HEK293 (cell line): ENCODE measurements around the gene ANKRD31.

Source experiments
- CTCF ChIA-PET: fragments of 350-600 bp; formaldehyde crosslinking; extraction: SDS; loops from one replicate; lab custom pipeline; 2021; ENCODE audit warnings: antibody characterized with exemption; lab: Yijun Ruan, JAX
- POLR2A ChIA-PET: fragments of 300-600 bp; formaldehyde crosslinking; extraction: SDS; loops from one replicate; lab custom pipeline; 2020; ENCODE audit warnings: antibody characterized with exemption, inconsistent platforms; lab: Yijun Ruan, JAX
- H3K27ac ChIP-seq: fragments of 200-500 bp; sonication (Bioruptor generic); 2 replicates; pipeline ENCODE4 v1.5.1; 2014; ENCODE audit warnings: low read depth, low read length, control low read depth, inconsistent platforms; ENCODE audit errors: extremely low read depth
- H3K36me3 ChIP-seq, 2 experiments: fragments of 200-500 bp in 1 of 2; sonication (Bioruptor generic) in 1 of 2; 1 replicate in 1 of 2; 2 replicates in 1 of 2; pipeline ENCODE4 v1.5.1; 2014 to 2017; ENCODE audit warnings: inconsistent platforms in 2 of 2, low read length in 2 of 2; ENCODE audit not compliant: control insufficient read depth in 2 of 2, insufficient read depth in 1 of 2
- H3K4me1 ChIP-seq: fragments of 200-500 bp; sonication (Bioruptor generic); 2 replicates; pipeline ENCODE4 v1.5.1; 2014; ENCODE audit warnings: mild to moderate bottlenecking, low read length, inconsistent platforms; ENCODE audit not compliant: control insufficient read depth, insufficient read depth
- H3K4me3 ChIP-seq: 2 replicates; pipeline ENCODE4 v1.5.1; 2011; ENCODE audit warnings: low read depth, mild to moderate bottlenecking, control low read depth, low read length, moderate library complexity
- H3K9me3 ChIP-seq: fragments of 200-500 bp; sonication (Bioruptor generic); 2 replicates; pipeline ENCODE4 v1.5.1; 2014; ENCODE audit warnings: low read depth, low read length, inconsistent platforms; ENCODE audit not compliant: control insufficient read depth, insufficient read depth
- PRDM2 ChIP-seq: fragments of 450-650 bp; formaldehyde crosslinking; IDR thresholded peaks from 2 replicates; pipeline ENCODE4 v1.5.1; 2016; ENCODE audit warnings: missing biosample characterization, missing genetic modification characterization, borderline replicate concordance
- ZBTB1 ChIP-seq: fragments of 450-650 bp; formaldehyde crosslinking; IDR thresholded peaks from 2 replicates; pipeline ENCODE4 v1.5.1; 2016; ENCODE audit warnings: missing biosample characterization, missing genetic modification characterization
- ZBTB17 ChIP-seq: fragments of 450-650 bp; formaldehyde crosslinking; IDR thresholded peaks from 2 replicates; pipeline ENCODE4 v1.5.1; 2016; ENCODE audit warnings: missing biosample characterization, missing genetic modification characterization
- ZBTB48 ChIP-seq: fragments of 450-650 bp; formaldehyde crosslinking; IDR thresholded peaks from 2 replicates; pipeline ENCODE4 v1.5.1; 2016; ENCODE audit warnings: missing biosample characterization, missing genetic modification characterization
- ZNF112 ChIP-seq: fragments of 450-650 bp; formaldehyde crosslinking; IDR thresholded peaks from 2 replicates; pipeline ENCODE4 v1.5.0; 2017; ENCODE audit warnings: missing biosample characterization, missing genetic modification characterization
- ZNF114 ChIP-seq: fragments of 450-650 bp; formaldehyde crosslinking; IDR thresholded peaks from 2 replicates; pipeline ENCODE4 v1.5.0; 2017; ENCODE audit warnings: missing biosample characterization, missing genetic modification characterization
- ZNF174 ChIP-seq: fragments of 450-650 bp; formaldehyde crosslinking; IDR thresholded peaks from 2 replicates; pipeline ENCODE4 v1.5.0; 2017; ENCODE audit warnings: missing biosample characterization, mild to moderate bottlenecking, missing genetic modification characterization
- ZNF24 ChIP-seq: fragments of 450-650 bp; formaldehyde crosslinking; IDR thresholded peaks from 2 replicates; pipeline ENCODE4 v1.5.1; 2016; ENCODE audit warnings: missing biosample characterization, missing genetic modification characterization
- ZNF311 ChIP-seq: fragments of 450-650 bp; formaldehyde crosslinking; IDR thresholded peaks from 2 replicates; pipeline ENCODE4 v1.5.1; 2017; ENCODE audit warnings: missing biosample characterization, missing genetic modification characterization, borderline replicate concordance
- ZNF354C ChIP-seq: fragments of 450-650 bp; formaldehyde crosslinking; IDR thresholded peaks from 2 replicates; pipeline ENCODE4 v1.5.1; 2016; ENCODE audit warnings: missing biosample characterization, missing genetic modification characterization, low read depth, borderline replicate concordance
- ZNF558 ChIP-seq: fragments of 450-650 bp; formaldehyde crosslinking; IDR thresholded peaks from 2 replicates; pipeline ENCODE4 v1.5.1; 2016; ENCODE audit warnings: missing biosample characterization, missing genetic modification characterization
- ZNF623 ChIP-seq: fragments of 450-650 bp; formaldehyde crosslinking; IDR thresholded peaks from 2 replicates; pipeline ENCODE4 v1.5.1; 2016; ENCODE audit warnings: missing biosample characterization, missing genetic modification characterization
- ZNF658 ChIP-seq: fragments of 450-650 bp; formaldehyde crosslinking; IDR thresholded peaks from 2 replicates; pipeline ENCODE4; 2016; ENCODE audit warnings: missing biosample characterization, missing genetic modification characterization
- TF ChIP-seq, protein P1 (sequence below): fragments of 450-650 bp; formaldehyde crosslinking; IDR thresholded peaks from 2 replicates; pipeline ENCODE4 v1.5.1; 2016; ENCODE audit warnings: missing biosample characterization, missing genetic modification characterization, borderline replicate concordance
- TF ChIP-seq, protein P2 (sequence below): fragments of 450-650 bp; formaldehyde crosslinking; IDR thresholded peaks from 2 replicates; pipeline ENCODE4 v1.5.1; 2016; ENCODE audit warnings: missing biosample characterization, missing genetic modification characterization

The ANKRD31 gene

GRCh38 chr5:75168026-75168735 lies 68.5 kb downstream of the ANKRD31 start (continued):
- TF ChIP-seq PRDM2 (tag by site-specific recombination) (no peak), ZNF558 (no peak), ZNF311 (tag by site-specific recombination) (no peak), ZBTB1 (tag by site-specific recombination) (no peak), ZBTB48 (tag by site-specific recombination) (no peak), ZNF354C (tag by site-specific recombination) (no peak), ZNF658 (tag by site-specific recombination) (no peak), ZNF174 (tag by site-specific recombination) (no peak), ZNF623 (no peak), ZBTB17 (tag by site-specific recombination) (no peak)
- TF ChIP-seq, protein P1, sequence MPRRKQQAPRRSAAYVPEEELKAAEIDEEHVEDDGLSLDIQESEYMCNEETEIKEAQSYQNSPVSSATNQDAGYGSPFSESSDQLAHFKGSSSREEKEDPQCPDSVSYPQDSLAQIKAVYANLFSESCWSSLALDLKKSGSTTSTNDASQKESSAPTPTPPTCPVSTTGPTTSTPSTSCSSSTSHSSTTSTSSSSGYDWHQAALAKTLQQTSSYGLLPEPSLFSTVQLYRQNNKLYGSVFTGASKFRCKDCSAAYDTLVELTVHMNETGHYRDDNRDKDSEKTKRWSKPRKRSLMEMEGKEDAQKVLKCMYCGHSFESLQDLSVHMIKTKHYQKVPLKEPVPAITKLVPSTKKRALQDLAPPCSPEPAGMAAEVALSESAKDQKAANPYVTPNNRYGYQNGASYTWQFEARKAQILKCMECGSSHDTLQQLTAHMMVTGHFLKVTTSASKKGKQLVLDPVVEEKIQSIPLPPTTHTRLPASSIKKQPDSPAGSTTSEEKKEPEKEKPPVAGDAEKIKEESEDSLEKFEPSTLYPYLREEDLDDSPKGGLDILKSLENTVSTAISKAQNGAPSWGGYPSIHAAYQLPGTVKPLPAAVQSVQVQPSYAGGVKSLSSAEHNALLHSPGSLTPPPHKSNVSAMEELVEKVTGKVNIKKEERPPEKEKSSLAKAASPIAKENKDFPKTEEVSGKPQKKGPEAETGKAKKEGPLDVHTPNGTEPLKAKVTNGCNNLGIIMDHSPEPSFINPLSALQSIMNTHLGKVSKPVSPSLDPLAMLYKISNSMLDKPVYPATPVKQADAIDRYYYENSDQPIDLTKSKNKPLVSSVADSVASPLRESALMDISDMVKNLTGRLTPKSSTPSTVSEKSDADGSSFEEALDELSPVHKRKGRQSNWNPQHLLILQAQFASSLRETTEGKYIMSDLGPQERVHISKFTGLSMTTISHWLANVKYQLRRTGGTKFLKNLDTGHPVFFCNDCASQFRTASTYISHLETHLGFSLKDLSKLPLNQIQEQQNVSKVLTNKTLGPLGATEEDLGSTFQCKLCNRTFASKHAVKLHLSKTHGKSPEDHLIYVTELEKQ (tag by site-specific recombination) = no peak
- TF ChIP-seq, protein P2, sequence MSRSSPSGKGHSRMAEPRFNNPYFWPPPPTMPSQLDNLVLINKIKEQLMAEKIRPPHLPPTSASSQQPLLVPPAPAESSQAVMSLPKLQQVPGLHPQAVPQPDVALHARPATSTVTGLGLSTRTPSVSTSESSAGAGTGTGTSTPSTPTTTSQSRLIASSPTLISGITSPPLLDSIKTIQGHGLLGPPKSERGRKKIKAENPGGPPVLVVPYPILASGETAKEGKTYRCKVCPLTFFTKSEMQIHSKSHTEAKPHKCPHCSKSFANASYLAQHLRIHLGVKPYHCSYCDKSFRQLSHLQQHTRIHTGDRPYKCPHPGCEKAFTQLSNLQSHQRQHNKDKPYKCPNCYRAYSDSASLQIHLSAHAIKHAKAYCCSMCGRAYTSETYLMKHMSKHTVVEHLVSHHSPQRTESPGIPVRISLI (tag by site-specific recombination) = no peak

- ChIA-PET POLR2A (no interaction called here), CTCF (no interaction called here)
- no peak overlapping the region for H3K4me3 ChIP-seq
- H3K36me3 ChIP-seq = no peaks in the 10 kb centered on the region
- H3K4me1 ChIP-seq = no peaks in the 10 kb centered on the region
- no peak overlapping the region for H3K27ac ChIP-seq
- no peaks in the 10 kb centered on the region for H3K9me3 ChIP-seq
- no peak for TF ChIP-seq ZNF114 (tag by site-specific recombination)
- TF ChIP-seq ZNF24 (tag by site-specific recombination) = no peak
- no peak for TF ChIP-seq ZNF112 (tag by site-specific recombination)
- no peak for TF ChIP-seq PRDM2 (tag by site-specific recombination)
- TF ChIP-seq, protein P1 (tag by site-specific recombination) = no peak
Observed at GRCh38 chr5:75167345-75167744, 69.3 kb downstream of the ANKRD31 start.
